HG03521 (cell line): ENCODE data around the gene MARK1.

ENCODE experiments used
- ATAC-seq: cut with Tn5 transposase; IDR thresholded peaks from one replicate; pipeline ENCODE4 v1.9.1; 2021; ENCODE audit warnings: mild to moderate bottlenecking, moderate library complexity; ENCODE audit not compliant: unreplicated experiment

MARK1 gene

DNA sequence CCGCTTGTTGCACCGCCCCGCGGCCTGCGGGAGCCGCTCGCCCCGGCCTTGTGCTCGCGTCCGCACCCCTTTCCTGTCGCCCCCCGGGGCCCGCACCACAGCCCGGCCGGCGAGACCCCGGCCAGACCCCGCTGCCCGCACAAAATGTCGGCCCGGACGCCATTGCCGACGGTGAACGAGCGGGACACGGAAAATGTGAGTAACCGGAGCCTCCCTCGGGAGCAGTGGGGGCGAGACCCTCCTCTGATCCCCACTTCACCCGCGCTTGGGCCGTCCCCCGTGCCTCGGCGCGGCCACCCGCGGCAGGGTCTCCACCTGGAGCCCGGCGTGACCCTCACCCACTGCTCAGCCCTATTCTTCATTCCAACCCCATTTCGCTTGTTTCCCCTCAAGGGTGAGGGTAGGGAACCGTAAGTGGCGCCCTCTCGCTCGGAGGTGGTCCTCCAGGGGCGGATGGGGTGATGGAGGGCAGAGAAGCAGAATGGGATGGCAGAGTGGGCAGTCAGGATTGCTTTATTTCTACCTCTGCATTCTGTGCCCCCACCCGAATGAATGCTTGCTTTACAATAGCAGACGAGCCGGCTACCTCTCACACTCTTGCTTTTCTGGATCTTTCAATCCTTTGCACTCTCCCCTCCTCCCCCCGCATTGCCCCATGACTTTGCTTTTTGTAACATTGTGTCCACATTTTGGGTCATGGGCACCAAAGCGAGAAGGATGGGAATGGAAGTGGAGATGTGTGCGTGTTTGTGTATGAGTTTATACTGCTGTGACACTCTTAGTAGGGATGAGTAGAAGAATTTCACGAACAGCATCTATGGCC is 954 bp downstream of the MARK1 start:
- ATAC-seq = no peak

GRCh38 chr1:220529521-220530020 is 1.6 kb downstream of the MARK1 start:
- no peak for ATAC-seq

DNA sequence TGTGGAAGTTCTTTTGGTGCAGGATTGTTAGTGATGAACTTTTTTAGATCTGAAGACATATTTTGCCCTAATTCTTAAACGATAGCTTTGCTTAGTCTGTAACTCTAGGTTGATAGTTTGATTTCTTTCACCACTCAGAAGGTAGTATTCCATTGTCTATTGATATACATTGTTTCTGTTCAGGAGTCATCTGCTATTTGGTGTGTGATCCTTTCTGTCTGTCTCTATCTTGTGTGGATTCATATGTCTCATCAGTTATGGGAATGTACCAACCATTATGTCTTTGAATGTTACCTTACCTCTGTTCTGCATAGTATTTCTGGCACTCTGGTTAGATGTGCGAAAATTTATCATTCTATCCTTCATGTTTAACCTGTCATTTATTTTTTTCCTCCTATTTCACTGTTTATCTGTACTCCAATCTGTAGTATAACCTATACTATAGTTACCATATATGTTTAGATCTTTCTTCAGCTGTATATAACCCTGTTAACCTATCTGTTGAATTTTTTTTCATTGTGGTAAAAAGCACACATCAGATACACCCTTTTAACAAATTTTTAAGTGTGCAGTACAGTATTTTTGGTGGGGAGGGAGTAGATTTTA is 5.7 kb downstream of the MARK1 start:
- ATAC-seq = no peak

DNA sequence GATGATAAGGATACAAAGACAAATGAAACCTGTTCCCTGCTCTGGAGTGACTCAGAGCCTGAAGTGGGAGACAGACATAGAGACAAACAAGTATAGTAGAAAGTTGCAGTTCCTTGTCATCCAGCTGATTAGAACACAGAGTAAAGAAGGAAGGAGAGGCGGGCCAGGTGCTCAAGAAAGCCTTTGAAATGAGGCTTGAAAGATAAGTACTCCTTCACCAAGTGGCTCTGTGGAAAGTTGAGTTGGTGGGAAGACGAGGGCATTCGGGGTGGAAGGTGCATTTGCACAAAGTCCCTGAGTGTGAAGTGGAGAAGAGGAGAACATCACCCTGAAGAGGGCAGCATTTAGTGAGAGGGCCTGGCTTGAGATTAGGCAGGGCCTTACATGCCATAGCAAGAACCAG is 17.0 kb downstream of the MARK1 start:
- no peak for ATAC-seq

- ATAC-seq = no peak
These were observed 23.0 kb downstream of the MARK1 start for GRCh38 chr1:220550811-220551399.

DNA sequence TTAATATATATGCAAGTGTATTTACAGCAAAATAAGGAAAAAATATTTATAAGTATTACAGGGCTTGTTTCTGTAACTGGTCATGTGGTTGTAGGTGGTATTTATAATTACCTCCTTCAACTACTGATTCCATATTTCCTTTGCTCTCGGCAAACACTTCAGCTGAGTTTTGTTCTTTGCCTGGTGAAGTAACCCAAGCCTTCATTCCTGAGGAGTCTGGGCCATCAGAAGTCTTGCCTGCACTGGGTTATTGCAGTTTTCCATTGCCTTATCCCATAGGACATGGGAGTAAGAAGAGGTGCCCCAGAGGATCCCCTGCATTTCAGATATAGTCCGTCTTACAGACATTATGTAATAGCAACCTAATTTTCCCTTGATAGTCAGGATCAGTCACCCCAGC is 23.8 kb downstream of the MARK1 start:
- ATAC-seq = no peak

DNA sequence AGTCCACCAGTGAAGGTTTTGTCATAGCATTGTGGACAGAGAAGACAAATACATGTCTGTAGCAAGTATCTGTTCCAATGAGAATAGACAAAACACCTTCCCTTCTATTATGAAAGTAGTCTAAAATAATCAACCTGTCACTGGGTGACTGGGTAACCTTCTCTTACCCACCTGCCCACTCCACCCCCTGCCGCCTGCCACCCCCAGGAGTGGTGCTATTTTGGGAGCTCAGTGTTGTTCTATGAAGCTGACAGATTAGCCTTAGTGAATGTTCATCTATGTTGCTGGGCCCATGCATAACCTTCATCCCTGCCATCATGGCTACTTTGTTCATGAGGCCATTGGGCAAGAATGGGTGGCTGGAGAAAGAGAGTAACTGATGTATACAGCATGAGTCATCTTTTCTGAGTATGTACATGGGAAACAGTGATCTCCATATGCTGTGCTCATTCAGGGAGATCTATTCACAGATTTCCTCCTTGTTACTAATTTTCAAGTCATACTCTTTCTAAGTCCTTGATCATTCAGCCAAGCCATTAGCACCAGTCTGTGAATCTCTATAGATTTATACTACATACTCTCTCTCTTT is 24.8 kb downstream of the MARK1 start:
- ATAC-seq = no peak

- ATAC-seq = no peak
These were observed 28.7 kb downstream of the MARK1 start for GRCh38 chr1:220556641-220557040.

GRCh38 chr1:220563564-220563963 is 35.6 kb downstream of the MARK1 start:
- ATAC-seq = no peak

- ATAC-seq = no peak
These were observed 36.3 kb downstream of the MARK1 start for GRCh38 chr1:220564216-220564615.

DNA sequence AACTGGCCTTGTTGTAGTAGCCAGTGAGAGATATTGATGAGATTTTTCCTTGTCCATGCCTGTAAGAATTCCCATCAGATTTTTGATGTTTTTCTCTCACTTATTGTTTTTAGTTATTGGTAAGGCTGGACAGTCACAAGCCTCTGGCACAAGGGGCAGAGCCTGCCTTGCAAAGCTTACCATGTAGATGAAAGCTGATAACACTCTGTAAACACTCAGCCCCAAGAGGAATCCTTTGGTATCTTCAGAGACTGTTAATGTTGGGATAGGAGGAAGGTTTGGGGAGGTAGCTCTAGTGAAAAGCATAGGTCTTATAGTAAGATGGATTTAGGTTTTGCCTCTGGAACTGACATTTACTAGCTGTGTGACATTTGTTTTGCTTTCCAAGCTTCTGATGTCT is 37.7 kb downstream of the MARK1 start:
- no peak for ATAC-seq

- no peak for ATAC-seq
These were observed 38.9 kb downstream of the MARK1 start for GRCh38 chr1:220566869-220567268.

DNA sequence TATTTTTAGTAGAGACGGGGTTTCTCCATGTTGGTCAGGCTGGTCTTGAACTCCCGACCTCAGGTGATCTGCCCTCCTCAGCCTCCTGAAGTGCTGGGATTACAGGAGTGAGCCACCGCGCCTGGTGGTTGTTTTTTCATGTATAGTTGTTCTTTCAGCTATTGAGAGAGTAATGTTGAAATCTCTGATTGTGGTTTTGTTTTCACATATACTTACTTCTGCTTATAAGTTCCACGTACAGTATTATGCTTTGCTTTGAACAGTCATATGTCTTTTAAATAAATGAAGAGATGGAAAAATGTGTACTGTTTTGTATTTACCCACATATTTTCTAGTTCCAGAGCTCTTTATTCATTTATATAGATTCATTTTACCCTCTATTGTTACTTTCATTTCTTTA is 44.5 kb downstream of the MARK1 start:
- ATAC-seq = no peak

DNA sequence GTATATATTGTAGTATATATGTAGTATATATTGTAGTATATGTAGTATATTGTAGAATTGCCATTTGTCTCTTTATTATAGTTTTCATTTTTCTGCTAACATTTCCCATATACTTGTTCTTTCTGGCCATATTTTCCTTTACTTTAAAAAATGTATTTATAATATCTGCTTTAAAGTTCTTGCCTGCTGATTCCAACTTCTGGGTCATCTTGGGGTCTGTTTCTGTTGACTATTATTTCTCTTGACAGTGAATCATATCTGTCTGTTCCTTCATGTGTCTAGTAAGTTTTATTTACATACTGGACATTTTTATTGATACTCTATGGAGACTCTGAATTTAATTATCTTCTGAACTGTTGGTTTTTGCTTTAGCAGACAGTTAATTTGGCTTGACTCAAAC is 45.9 kb downstream of the MARK1 start:
- ATAC-seq = no peak

DNA sequence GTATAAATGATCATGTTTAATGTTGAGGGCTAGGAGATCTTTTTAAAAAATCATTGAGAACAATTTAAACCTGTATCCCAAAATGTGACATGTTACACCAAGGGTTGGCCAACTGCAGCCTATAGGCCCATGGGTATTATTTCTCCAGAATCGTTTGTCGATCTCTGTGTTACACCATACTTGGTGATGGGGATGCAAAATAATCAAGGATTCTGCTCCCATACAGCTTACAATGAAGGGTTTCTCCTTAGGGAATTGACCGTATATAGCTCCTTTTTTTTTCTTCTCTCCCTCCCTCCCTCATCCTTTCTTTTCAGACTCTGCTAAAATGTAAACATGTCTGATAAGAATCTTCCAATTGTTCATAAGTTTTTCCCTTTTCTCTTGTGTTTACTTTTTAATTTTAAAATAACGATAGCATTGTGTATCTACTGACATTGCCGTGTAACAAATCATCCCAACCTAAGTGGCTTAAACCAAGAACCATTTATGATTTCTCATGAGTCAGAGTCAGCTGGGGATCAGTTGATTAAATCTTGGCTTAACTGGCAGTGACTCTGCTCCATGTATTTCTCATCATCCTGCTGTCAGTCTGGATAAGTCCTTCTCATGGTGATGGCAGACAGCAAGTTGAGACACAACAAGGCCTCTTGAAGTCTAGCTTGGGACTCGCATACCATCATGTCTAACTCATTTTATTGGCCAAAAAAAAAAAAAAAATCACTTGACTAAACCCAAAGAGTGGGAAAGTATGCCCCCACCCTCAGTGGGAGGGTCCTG is 48.0 kb downstream of the MARK1 start:
- ATAC-seq = no peak

GRCh38 chr1:220577926-220578325 is 50.0 kb downstream of the MARK1 start:
- no peak for ATAC-seq

DNA sequence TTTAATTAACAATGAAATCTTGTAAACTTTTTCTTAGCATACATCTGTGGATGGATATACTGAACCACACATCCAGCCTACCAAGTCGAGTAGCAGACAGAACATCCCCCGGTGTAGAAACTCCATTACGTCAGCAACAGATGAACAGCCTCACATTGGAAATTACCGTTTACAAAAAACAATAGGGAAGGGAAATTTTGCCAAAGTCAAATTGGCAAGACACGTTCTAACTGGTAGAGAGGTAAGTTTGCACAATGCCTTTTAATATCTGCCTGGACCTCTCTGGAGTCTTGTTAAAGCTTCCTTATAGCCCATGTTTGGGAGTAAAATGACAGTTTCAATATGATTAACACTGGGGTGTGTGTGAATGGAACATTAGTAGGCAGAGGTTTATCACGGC is 51.4 kb downstream of the MARK1 start:
- no peak for ATAC-seq

DNA sequence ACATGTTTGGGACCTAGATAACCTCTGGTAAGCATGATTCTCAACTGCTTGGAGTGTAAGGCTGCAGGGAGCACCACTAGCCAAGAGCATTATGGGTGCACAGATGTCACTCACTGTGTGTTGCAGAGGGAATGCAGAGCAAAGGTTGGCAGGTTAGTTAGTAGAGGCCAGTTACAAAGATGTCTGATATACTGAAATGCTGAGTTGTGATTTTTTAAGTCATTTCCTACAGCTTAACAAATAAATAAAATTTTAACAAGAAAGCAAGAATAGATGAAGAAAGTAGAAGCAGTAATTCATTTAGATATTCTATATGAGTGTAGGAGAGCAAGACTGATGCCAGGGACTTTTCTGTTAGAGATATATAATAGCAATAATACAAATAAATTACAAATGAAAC is 64.8 kb downstream of the MARK1 start:
- ATAC-seq = no peak

DNA sequence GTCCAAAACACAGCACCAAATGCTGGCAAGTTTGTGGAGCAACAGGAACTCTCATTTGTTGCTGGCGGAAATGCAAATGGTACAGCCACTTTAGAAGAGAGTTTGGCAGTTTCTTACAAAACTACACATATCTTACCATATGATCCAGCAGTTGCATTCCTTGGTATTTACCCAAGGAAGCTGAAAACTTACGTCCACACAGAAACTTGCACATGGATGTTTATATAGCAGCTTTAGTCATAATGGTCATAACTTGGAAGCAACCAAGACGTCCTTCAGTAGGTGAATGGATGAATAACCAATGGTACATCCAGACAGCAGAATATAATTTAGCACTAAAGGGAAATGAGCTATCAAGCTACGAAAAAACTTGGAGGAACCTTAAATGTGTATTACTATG is 66.4 kb downstream of the MARK1 start:
- no peak for ATAC-seq

DNA sequence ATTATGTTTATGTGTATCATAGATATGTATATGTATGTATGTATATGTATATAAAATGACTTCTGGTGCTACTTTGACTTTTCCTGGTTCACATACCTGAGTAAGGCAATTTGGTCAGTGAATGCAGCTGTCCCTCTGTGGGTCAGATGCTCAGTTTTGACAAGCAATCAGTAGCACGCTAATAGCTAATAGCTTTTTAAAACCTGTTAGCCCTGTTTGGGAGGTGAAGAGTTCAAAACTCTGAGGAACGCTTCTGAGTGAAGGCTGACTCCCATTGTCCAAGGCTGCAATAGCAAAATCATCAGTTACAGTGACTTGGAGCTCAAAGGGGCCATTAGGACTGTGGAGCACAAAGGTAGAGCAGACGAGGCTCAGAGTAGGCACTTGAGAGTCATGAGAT is 67.2 kb downstream of the MARK1 start:
- no peak for ATAC-seq

GRCh38 chr1:220604926-220605325 is 77.0 kb downstream of the MARK1 start:
- ATAC-seq = no peak
